ENCODE results near the gene NFKB1. TPM values are rescaled to one million over a fixed set of nuclear protein-coding genes. Genes with fewer than 3 reads are reported as not detected.
"Not testable (repeated sequence)": the region's sequence is repeated elsewhere in the genome, so short reads cannot be mapped to it uniquely, and the experiment has no call there.

Gene NFKB1
- 33.6 and 34.2 TPM in 2 replicates for total RNA-seq (2014; rRNA removed; shearing (Covaris generic))

- peak within 1 kb of the TSS; percentile 97 for H3K4me3 ChIP-seq
- H3K27ac ChIP-seq, result peak within 1 kb of the TSS; percentile 95
- no peaks in the 10 kb centered on the region for H3K9me3 ChIP-seq (replicated peaks)
- no peaks in the 10 kb centered on the region for H3K27me3 ChIP-seq
- H3K4me1 ChIP-seq, result peaks cover 11% of the 10 kb centered on the region
- DNase-seq, result peak; percentile 76 to 80
- 0 out of 2 replicates have a peak, but pooled peaks cover 2% of the 10 kb centered on the region for H3K36me3 ChIP-seq
Measured at GRCh38 chr4:102500696-102501446, at the start of gene NFKB1. Gene NFKB1 (plus strand): TSS chr4:102501359. CDS start chr4:102525519, 24,160 bp downstream.

GRCh38 chr4:102452854-102453253, 48.3 kb upstream of the NFKB1 start:
- no peaks in the 10 kb centered on the region for H3K27me3 ChIP-seq
- H3K36me3 ChIP-seq, result no peaks in the 10 kb centered on the region
- H3K4me1 ChIP-seq, result no peaks in the 10 kb centered on the region
- H3K4me3 ChIP-seq, result no peak overlapping the region
- H3K27ac ChIP-seq, result no peak overlapping the region
- no peaks in the 10 kb centered on the region for H3K9me3 ChIP-seq (replicated peaks)
- no peak for DNase-seq

- no peaks in the 10 kb centered on the region for H3K36me3 ChIP-seq
Measured at GRCh38 chr4:102453827-102454226, 47.3 kb upstream of the NFKB1 start.

GRCh38 chr4:102454268-102454667, 46.9 kb upstream of the NFKB1 start:
- no peak for DNase-seq
- H3K9me3 ChIP-seq (replicated peaks), result no peaks in the 10 kb centered on the region
- H3K4me1 ChIP-seq, result no peaks in the 10 kb centered on the region
- no peak overlapping the region for H3K27ac ChIP-seq
- H3K27me3 ChIP-seq, result no peaks in the 10 kb centered on the region
- H3K36me3 ChIP-seq, result no peaks in the 10 kb centered on the region
- H3K4me3 ChIP-seq, result no peak overlapping the region

More at GRCh38 chr4:102453827-102454226, 47.3 kb upstream of the NFKB1 start:
- Histone ChIP-seq H3K9me3 (replicated peaks) (no peaks in the 10 kb centered on the region), H3K27me3 (no peaks in the 10 kb centered on the region), H3K27ac (no peak overlapping the region), H3K4me3 (no peak overlapping the region), H3K4me1 (no peaks in the 10 kb centered on the region)
- DNase-seq, result no peak

- Histone ChIP-seq H3K27me3 (no peaks in the 10 kb centered on the region), H3K27ac (no peak overlapping the region), H3K9me3 (replicated peaks) (no peaks in the 10 kb centered on the region), H3K36me3 (no peaks in the 10 kb centered on the region), H3K4me3 (no peak overlapping the region), H3K4me1 (no peaks in the 10 kb centered on the region)
- DNase-seq, result no peak
Measured at GRCh38 chr4:102454981-102455685, 46.0 kb upstream of the NFKB1 start.

GRCh38 chr4:102455750-102456149, 45.4 kb upstream of the NFKB1 start:
- Histone ChIP-seq H3K4me1 (no peaks in the 10 kb centered on the region), H3K9me3 (replicated peaks) (no peaks in the 10 kb centered on the region), H3K27me3 (no peaks in the 10 kb centered on the region), H3K27ac (no peak overlapping the region), H3K36me3 (no peaks in the 10 kb centered on the region), H3K4me3 (no peak overlapping the region)
- no peak for DNase-seq

GRCh38 chr4:102466298-102466697, 34.9 kb upstream of the NFKB1 start:
- no peak overlapping the region for H3K4me3 ChIP-seq
- no peaks in the 10 kb centered on the region for H3K4me1 ChIP-seq
- H3K36me3 ChIP-seq, result no peaks in the 10 kb centered on the region
- no peak for DNase-seq
- no peak overlapping the region for H3K27ac ChIP-seq
- 0 out of 2 replicates have a peak, but pooled peaks cover 2% of the 10 kb centered on the region for H3K9me3 ChIP-seq (replicated peaks)
- no peaks in the 10 kb centered on the region for H3K27me3 ChIP-seq

GRCh38 chr4:102469806-102470205, 31.4 kb upstream of the NFKB1 start:
- no peak overlapping the region for H3K27ac ChIP-seq
- no peak for DNase-seq
- H3K36me3 ChIP-seq, result no peaks in the 10 kb centered on the region
- no peaks in the 10 kb centered on the region for H3K9me3 ChIP-seq (replicated peaks)
- H3K4me3 ChIP-seq, result no peak overlapping the region
- no peaks in the 10 kb centered on the region for H3K4me1 ChIP-seq
- no peaks in the 10 kb centered on the region for H3K27me3 ChIP-seq

- no peaks in the 10 kb centered on the region for H3K36me3 ChIP-seq
- H3K27me3 ChIP-seq, result no peaks in the 10 kb centered on the region
- no peak overlapping the region for H3K4me3 ChIP-seq
- no peak for DNase-seq
- H3K9me3 ChIP-seq (replicated peaks), result no peaks in the 10 kb centered on the region
- no peaks in the 10 kb centered on the region for H3K4me1 ChIP-seq
- no peak overlapping the region for H3K27ac ChIP-seq
Measured at GRCh38 chr4:102472441-102473013, 28.6 kb upstream of the NFKB1 start.

GRCh38 chr4:102473476-102473875, 27.7 kb upstream of the NFKB1 start:
- no peak for DNase-seq
- Histone ChIP-seq H3K36me3 (no peaks in the 10 kb centered on the region), H3K9me3 (replicated peaks) (no peaks in the 10 kb centered on the region), H3K27ac (no peak overlapping the region), H3K4me3 (no peak overlapping the region), H3K27me3 (no peaks in the 10 kb centered on the region), H3K4me1 (no peaks in the 10 kb centered on the region)

- no peaks in the 10 kb centered on the region for H3K27me3 ChIP-seq
- H3K9me3 ChIP-seq (replicated peaks), result no peaks in the 10 kb centered on the region
- no peak for DNase-seq
- no peak overlapping the region for H3K27ac ChIP-seq
- H3K4me3 ChIP-seq, result no peak overlapping the region
- no peaks in the 10 kb centered on the region for H3K36me3 ChIP-seq
- H3K4me1 ChIP-seq, result no peaks in the 10 kb centered on the region
Measured at GRCh38 chr4:102474736-102475504, 26.2 kb upstream of the NFKB1 start.

GRCh38 chr4:102477657-102478056, 23.5 kb upstream of the NFKB1 start:
- H3K36me3 ChIP-seq, result no peaks in the 10 kb centered on the region
- no peak for DNase-seq
- H3K4me1 ChIP-seq, result no peaks in the 10 kb centered on the region
- no peaks in the 10 kb centered on the region for H3K27me3 ChIP-seq
- peaks cover 5% of the 10 kb centered on the region; the same call in 1 of the 2 replicates for H3K9me3 ChIP-seq (replicated peaks)
- H3K27ac ChIP-seq, result no peak overlapping the region
- H3K4me3 ChIP-seq, result no peak overlapping the region

- H3K9me3 ChIP-seq (replicated peaks), result peaks cover 5% of the 10 kb centered on the region; the same call in 1 of the 2 replicates
- no peaks in the 10 kb centered on the region for H3K36me3 ChIP-seq
- H3K4me1 ChIP-seq, result no peaks in the 10 kb centered on the region
- no peaks in the 10 kb centered on the region for H3K27me3 ChIP-seq
- DNase-seq, result no peak
- no peak overlapping the region for H3K27ac ChIP-seq
- H3K4me3 ChIP-seq, result no peak overlapping the region
Measured at GRCh38 chr4:102478186-102478585, 23.0 kb upstream of the NFKB1 start.

GRCh38 chr4:102479832-102480231, 21.3 kb upstream of the NFKB1 start:
- not testable (repeated sequence) for H3K4me3 ChIP-seq, DNase-seq, H3K27ac ChIP-seq

More at GRCh38 chr4:102479832-102480231, 21.3 kb upstream of the NFKB1 start:
- not testable (repeated sequence) for H3K9me3 ChIP-seq (replicated peaks); H3K27me3 ChIP-seq; H3K36me3 ChIP-seq; H3K4me1 ChIP-seq
